Smooth muscle cell of the brain vasculature (primary cell): ENCODE measurements around the gene PRM2.

Source experiments
- DNase-seq: peaks from one replicate; pipeline ENCODE4 v3.0.0-alpha.2; 2012; ENCODE audit warnings: low read depth, low spot score

PRM2 gene

DNA sequence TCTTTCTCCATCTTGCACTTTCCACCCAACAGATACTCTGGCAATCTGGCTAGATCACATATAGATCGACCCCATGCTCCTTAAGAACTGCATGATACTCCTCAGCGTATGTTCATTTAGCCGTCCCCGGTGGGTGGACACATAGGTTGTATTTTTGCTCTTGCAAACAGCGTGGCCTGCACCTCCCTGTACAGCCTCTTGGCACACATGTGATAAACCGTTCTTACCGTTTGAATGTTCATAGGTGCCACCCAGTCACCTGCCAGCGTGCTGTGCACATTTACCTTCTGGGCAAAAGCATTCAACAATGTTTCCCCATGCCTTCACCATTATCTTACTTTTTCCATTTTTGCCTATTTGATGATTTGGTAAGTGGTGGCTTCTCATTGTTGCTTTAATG, 13.4 kb downstream of the PRM2 start:
- DNase-seq, result no peak

DNA sequence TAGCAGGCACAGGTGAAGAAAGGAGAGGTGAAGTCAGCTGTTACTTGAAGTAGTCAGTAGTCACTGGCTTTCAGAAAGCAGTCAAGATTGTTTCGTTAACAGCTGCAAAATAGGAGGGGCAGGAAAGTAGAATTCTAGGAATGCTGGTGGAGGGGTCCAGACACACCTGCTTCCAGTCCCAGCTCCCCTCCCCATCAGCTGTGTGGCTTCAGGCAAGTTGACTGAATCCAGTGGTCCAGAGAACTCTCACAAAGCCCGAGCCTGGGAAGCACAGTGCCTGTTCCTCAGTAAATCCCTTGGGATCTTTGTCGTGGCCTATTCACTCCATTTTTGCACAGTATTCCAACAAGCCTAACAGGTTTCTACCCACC, 15.7 kb downstream of the PRM2 start:
- DNase-seq, result no peak

- DNase-seq, result no peak
Observed at GRCh38 chr16:11259655-11260595, 16.4 kb downstream of the PRM2 start.

DNA sequence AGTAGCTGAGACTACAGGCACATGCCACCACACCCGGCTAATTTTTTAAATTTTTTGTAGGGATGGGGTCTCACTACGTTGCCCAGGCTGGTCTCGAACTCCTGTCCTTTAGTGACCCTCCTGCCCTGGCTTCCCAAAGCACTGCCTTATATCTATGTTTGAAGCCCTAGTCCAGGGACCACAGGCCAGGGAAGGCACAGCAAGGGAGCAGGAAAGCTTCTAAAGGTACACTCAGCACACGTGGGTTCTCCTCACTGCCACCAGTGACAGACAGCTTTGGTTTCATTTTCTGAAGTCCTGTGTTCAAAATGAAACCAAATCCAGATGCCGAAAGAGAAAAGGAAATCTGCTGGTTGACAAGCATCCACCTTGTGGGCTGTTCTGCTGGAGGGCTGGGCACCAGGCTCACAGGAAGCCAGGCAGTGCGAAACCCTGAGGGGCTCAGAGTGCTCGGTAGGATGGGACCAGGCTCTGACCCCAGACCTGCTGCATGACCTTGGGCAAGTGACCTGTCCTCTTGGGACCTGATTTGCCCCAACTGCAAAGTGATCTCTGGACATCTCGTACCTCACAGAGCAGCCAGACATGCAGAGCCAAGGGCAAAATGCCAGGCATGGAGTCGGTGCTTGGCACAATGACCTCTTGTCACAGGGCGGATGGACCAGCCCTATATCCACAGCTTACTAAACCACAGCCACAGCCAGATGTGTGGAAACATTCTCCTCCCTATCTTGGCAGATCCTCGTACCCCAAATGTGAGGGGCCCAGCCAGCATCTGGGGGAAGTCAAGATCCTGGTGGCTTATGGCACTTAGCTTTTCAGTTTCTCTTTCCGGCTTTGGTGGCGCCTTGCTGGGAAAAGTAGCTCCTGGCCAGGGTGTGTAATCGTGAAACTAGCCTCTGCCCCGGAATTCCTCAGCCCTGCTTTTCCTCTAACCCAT, 17.5 kb downstream of the PRM2 start:
- no peak for DNase-seq

DNA sequence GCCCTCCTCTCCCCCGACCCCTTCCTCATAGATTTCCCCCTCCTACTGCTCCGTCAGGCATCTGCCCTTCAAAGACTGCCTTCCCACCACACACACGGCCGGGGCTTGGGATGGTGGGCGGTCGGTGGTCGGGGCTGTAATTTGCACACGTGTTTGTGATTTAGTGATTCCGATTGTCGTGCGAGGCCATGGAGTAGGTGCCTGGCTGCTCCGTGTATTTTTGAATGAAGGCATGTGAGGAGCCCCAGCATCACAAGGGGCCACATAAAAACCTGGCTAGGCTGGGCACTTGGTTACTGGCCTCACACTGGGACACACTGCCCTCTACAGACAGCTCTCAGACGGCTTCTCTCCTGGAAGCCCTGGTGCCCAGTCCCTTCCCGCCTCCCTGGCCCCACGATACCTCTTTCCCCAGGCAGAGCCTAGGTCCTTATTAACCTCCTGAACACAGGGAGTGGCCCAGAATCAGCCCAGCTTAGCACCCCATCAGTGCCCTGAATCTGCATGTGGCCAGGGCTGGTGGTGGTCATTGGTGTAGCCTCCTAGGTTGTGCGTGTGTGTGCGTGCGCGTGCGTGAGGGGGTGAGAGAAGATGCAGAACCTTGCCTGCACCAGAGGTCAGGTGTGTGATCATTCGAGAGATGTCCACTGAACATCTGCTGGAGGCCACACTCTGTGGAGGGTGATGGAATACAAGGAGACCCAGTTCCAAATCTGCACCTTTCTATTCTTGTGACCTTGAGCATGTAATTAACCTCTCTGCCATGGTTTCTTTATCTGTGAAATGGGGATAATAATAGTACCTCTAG, 18.9 kb downstream of the PRM2 start:
- DNase-seq, result peak; percentile 57

- no peak for DNase-seq
Observed at GRCh38 chr16:11256661-11257130, 19.6 kb downstream of the PRM2 start.

DNA sequence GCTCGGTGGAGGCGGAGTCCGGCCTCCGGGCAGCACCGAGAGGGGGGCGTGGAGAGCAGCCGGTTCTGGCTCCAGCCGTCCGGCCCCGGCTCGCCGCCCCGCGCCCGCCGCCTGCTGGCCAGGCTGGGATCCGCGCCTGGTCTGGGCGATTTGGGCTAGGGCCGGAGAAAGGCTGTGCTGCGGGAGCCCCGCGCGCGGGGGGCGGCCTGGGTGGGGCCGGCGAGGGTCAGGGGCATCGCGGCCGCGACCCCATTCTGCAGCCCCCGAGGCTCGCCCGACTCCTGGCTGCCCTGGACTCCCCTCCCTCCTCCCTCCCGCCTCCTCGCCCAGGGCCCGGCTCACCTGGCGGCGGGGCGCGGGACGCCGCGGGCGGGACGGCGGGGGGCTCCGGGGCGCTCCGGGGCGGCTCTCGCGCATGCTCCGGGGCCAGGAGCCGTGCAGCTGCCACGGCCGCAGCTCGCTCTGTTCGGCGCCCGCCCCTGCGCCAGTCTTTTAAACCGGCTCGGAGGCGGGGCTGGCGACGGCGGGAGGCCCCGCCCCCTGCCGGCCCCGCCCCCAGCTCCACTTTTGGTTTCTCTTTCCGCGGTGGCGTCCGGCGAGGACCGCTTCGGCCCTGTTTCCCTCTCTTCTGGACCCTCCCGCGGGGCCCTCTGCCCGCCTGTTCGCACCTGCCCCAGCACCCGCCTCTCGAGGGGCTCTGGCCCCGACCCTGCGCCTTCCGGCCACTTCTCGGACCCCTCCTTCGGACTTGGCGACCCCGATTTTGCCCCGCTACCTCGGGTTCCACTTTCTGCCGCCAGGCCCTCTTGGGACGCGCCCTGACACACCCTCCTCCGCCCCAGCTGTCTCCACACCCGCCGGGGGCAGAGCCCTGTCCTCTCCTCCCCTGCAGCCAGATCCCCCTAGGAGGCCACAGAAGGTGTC, 20.3 kb downstream of the PRM2 start, which contains the start of gene SOCS1:
SOCS1 (minus strand) TSS at position 468 of the 924 bp plus-strand sequence. CDS start 726 bp downstream, outside the sequence.
- DNase-seq, result peak; percentile 45

DNA sequence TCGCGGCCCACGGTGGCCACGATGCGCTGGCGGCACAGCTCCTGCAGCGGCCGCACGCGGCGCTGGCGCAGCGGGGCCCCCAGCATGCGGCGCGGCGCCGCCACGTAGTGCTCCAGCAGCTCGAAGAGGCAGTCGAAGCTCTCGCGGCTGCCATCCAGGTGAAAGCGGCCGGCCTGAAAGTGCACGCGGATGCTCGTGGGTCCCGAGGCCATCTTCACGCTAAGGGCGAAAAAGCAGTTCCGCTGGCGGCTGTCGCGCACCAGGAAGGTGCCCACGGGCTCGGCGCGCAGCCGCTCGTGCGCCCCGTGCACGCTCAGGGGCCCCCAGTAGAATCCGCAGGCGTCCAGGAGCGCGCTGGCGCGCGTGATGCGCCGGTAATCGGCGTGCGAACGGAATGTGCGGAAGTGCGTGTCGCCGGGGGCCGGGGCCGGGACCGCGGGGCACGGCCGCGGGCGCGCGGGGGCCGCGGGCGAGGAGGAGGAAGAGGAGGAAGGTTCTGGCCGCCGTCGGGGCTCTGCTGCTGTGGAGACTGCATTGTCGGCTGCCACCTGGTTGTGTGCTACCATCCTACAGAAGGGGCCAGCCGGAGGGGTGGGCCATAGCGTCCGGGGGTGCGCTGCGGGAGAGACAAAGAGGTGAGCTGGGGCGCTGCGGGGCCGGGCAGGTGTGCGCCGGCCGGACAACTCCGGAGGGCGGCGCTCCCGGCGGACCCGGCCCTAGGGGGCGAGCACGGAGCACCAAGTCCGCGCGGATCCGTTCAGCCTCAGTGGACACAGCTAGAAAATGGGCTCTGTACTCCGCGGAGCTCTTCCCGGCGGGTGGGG, 21.2 kb downstream of the PRM2 start:
- DNase-seq, result no peak

DNA sequence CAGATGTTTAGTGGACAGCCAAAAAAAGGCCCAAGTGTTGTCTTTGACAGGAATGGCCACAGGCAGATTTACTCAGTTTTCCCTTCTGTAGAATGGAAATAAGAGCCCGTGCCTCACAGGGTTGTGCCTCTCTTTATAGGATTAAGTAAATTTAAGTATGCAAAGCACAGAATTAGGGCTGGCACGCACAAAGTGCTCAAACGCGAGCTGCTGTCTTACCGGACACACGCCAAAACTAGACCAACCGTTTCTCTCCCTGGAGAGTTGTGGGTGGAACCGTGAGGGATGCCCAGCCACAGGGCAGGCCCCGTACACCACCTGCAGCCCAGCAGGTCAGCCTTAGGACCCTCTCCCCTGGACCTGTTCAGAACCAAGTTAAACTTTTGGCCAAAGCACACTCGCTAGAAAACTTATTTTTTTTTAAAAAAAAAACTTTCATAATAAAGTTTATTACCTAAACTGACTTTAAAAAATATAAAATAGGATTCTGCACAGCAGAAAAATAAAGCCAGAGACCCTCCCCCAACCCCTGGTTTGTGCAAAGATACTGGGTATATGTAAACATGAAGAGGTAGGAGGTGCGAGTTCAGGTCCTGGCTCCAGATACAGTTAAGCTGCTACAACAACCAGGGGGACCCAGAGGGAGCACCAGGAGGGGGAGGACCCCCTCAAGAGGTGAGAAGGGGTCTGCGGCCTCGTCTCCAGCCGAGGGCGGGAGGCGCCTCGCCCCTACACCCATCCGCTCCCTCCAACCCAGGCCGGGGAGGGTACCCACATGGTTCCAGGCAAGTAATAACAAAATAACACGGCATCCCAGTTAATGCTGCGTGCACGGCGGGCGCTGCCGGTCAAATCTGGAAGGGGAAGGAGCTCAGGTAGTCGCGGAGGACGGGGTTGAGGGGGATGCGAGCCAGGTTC, 22.0 kb downstream of the PRM2 start:
- no peak for DNase-seq

DNA sequence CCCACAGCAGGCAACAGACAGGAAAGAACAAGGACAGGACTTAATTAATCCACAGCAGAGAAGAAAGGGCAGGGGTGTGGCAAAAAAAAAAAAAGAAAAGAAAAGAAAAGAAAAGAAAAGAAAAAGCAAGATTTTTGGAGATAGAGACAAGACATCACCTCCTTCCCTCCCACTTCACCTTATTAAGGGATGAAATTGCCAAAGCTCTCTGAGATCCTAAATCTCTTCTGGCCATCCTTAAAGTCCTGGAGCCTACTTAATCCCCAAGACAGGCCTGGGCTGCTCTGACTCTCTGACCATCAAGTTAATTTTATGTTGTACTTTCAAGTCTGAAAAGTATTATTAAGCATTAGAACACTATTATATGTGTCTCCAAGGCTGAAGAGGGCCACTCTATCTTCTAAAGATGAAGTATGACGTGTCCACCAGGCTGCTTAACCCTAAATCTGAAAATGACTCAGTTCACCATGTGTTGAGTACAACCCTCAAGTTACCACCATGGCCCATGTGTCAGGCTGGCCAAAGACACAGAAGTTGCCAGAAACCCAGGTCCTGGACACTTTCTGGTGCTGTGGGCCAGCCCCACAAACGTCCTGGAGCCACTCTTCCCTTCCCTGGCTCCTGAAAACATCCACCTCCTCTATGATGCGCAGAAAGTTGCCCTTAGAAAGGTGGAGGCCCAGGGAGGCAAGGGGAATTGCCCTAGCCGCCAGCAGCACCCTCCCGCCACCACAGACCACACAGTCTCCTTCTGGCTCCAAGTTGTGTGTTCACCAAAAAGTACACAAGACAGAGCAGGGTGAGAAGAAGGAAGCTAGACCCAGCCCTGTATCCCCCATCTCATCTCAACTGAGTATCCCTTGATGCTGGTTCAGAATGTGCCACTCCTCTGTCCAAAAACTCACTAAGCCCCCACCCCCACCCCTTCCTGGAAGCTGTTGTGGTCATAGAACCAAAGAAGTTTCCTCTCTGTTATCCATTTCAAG, 23.0 kb downstream of the PRM2 start:
- DNase-seq, result no peak

GRCh38 chr16:11252482-11252931, 23.8 kb downstream of the PRM2 start:
- no peak for DNase-seq

DNA sequence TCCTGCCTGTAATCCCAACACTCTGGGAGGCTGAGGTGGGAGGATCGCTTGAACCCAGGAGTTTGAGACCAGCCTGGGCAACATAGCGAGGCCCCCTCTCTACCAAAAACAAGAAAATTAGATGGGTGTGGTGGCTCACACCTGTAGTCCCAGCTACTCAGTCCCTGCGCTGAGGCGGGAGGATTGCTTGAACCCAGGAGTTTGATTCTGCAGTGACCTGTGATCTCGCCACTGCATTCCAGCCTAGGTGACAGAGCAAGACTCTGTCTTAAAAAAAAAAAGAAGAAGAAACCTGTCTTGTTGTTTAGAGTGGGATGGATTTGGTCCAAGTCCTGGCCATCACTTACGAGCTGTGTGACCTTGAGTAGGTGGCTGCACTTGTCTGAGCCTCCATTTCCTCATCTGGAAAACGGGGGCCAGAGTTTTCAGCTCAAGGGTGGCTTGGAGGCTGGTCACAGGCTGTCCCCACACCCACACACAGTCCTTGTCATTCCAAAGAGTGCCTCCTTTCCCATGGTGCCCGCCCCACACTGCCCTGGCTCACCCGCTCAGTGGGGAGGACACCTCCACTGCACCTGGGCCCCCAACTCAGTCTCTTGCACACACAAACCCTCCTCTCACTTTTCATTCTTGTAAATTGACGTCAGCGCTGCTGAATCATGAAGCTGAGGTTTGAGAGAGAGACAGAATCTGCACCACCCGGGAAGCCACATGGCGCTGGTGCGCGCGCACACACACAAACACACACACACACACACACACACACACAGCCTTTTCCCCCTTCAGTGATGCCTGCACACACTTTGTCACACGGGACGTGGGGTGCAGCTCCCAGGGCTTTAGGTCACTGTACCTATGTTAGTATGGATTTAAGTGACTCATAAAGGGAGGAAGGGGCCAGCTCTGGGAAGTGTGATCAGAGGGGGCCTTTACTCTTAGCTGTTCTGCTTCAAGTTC, 24.5 kb downstream of the PRM2 start:
- no peak for DNase-seq

- DNase-seq, result no peak
Observed at GRCh38 chr16:11250786-11251524, 25.3 kb downstream of the PRM2 start.

DNA sequence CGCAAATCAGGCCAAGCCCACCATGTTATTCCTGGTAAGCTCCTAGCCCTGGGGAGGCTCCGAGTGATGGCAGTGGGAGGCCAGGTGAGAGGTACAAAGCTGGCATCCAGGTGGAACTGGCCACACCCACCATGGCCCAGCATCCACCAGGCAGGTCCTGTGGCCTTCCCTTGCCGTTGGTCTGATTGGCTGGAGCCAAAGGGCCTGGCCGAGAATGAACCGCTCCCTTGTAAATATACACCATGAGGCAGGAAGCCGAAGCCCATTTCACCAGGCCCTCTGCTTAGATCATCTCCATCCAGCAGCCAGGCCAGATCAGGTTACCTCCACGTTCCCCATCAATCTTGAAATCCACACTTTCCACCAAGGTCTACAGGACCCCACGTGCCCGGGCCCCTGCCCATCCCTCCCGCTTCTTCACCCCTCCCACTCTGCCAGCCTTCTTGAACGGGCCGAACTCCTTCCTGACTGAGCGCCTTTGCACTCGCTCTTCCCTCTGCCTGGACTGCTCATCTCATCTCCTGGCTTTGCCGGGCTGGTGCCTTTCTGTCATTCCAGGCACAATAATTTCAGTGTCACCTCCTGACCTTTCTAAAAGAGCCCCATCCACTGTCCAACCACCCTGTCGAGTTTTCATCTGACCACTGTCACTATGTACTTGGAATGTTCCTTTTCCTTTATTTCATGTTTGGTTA, 26.0 kb downstream of the PRM2 start:
- no peak for DNase-seq
